CD4-positive, alpha-beta memory T cell (primary cell): ENCODE results near the gene CRADD. TPM values are rescaled to one million over a fixed set of nuclear protein-coding genes. Genes with fewer than 3 reads are reported as not detected.
A peak's percentile ranks its signal among the peaks of the same experiment; 100 is the strongest.
"Not testable (repeated sequence)": the region's sequence is repeated elsewhere in the genome, so short reads cannot be mapped to it uniquely, and the experiment has no call there.

ENCODE experiments used
- CTCF ChIA-PET: fragments of 350-600 bp; sonication (Branson Sonifier 250); formaldehyde crosslinking; loops from one replicate; lab custom pipeline; 2021; ENCODE audit warnings: inconsistent platforms; ENCODE audit not compliant: partially characterized antibody; lab: Charles Lee
- POLR2A ChIA-PET: fragments of 350-600 bp; sonication (Branson Sonifier 250); formaldehyde crosslinking; loops from one replicate; lab custom pipeline; 2021; ENCODE audit not compliant: partially characterized antibody; lab: Charles Lee
- DNase-seq, 5 donors: peaks; one replicate each; pipeline versions ENCODE4 v3.0.0 to v3.0.0-alpha.2; 2020 to 2022; ENCODE audit warnings: mixed read lengths in 1 of 5
- H3K27ac ChIP-seq: one replicate; pipeline ENCODE4 v1.7.0; 2013; ENCODE audit warnings: low read depth, low read length
- H3K27me3 ChIP-seq: 2 replicates; pipeline ENCODE4 v1.7.0; 2013; ENCODE audit warnings: mild to moderate bottlenecking, low read length, moderate library complexity; ENCODE audit not compliant: insufficient read depth
- H3K36me3 ChIP-seq: 2 replicates; pipeline ENCODE4 v1.7.0; 2013; ENCODE audit warnings: mild to moderate bottlenecking, low read length, moderate library complexity; ENCODE audit not compliant: insufficient read depth
- H3K4me1 ChIP-seq: 2 replicates; pipeline ENCODE4 v1.7.0; 2013; ENCODE audit warnings: mild to moderate bottlenecking, low read length, moderate library complexity; ENCODE audit not compliant: insufficient read depth
- H3K4me3 ChIP-seq, 2 donors: one replicate each; pipeline ENCODE4 v1.7.0; 2013; ENCODE audit warnings: low read length in 2 of 2, mild to moderate bottlenecking in 1 of 2
- H3K9me3 ChIP-seq, 2 donors: one replicate each; pipeline ENCODE4 v1.7.0; 2013; ENCODE audit warnings: low read length in 2 of 2, control low read depth in 1 of 2; ENCODE audit not compliant: control insufficient read depth in 1 of 2
- H3K27ac Mint-ChIP-seq, 7 donors: one replicate each; pipeline ENCODE4 v1.8.0; 2020 to 2021; ENCODE audit warnings: mixed read lengths in 7 of 7, mild to moderate bottlenecking in 6 of 7, inconsistent platforms in 3 of 7, moderate library complexity in 3 of 7
- H3K27me3 Mint-ChIP-seq, 2 donors: one replicate each; pipeline ENCODE4 v1.8.0; 2020 to 2021; ENCODE audit warnings: mixed read lengths in 2 of 2
- H3K36me3 Mint-ChIP-seq, 2 donors: one replicate each; pipeline ENCODE4 v1.8.0; 2020 to 2021; ENCODE audit warnings: mixed read lengths in 2 of 2, inconsistent platforms in 1 of 2, mild to moderate bottlenecking in 1 of 2
- H3K4me1 Mint-ChIP-seq, 4 donors: one replicate each; pipeline ENCODE4 v1.8.0; 2020 to 2021; ENCODE audit warnings: mixed read lengths in 4 of 4, mild to moderate bottlenecking in 1 of 4
- H3K4me3 Mint-ChIP-seq, 8 donors: one replicate each; pipeline ENCODE4 v1.8.0; 2020 to 2021; ENCODE audit warnings: mixed read lengths in 8 of 8, mild to moderate bottlenecking in 7 of 8, moderate library complexity in 6 of 8, inconsistent platforms in 3 of 8
- H3K9me3 Mint-ChIP-seq, 8 donors: one replicate each; pipeline ENCODE4 v1.8.0; 2020 to 2021; ENCODE audit warnings: mixed read lengths in 8 of 8, mild to moderate bottlenecking in 5 of 8, inconsistent platforms in 3 of 8, moderate library complexity in 1 of 8
- intact Hi-C: fragments of 100-400 bp; cut with micrococcal nuclease; formaldehyde crosslinking; loops from one replicate; pipeline ENCODE4 v1.15.1; 2023
- polyA plus RNA-seq, 2 donors: library from polyadenylated mRNA; unstranded; fragments of 300-500 nt; fragmentation: Illumina TruSeq; gene quantifications; one replicate each; pipeline ENCODE4 v1.2.3, GENCODE V29; 2021
- total RNA-seq, 2 experiments: library from RNA; stranded (reverse); gene quantifications; one replicate each; pipeline ENCODE4 v1.2.3, GENCODE V29; 2021

CRADD gene
- total and polyA plus RNA-seq, 4 experiments from 2014 or later = 13.3 to 18.3 (median 15.9) TPM

DNA sequence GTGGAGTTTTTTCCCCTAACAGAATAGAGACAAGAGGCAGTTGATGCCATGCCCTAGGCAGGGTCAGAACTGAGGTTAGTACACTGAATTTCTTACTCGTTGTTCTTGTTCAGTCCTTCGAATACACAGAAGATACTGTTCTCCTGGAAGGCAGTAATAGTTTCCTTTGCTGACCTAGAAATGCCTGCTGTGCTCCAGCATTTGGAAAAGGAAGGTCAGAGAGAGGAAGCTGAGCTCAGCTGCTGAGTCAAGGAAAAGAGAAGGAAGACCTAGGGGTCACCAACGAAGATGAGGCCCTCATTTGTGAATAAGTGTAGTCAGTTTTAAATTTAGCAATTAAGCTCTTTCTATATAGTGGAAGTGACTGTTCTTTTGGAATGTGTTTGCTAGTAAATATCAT, 100.1 kb downstream of the CRADD start:
- H3K9me3 ChIP-seq = no peaks in the 10 kb centered on the region

DNA sequence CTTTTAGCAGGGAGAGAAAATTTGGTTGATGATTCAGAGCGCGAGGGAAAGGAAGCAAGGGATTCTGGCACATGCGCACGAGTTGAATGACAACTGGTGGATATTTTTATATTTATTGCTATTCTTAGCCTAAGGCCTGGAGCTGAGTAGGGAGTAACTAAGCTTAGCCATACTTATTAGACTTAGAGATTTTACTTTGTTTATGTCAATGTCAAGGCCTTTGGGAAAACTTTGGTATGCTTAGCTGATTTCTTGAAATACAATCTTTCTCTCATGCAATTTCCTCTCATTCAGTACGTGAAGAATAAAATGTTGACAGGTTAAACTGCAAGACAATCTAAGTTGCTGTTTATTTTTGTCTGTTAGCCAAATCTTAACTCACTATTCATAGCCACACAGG, 101.1 kb downstream of the CRADD start:
- Mint-ChIP-seq H3K4me1 (peaks cover under 1 to 18% (median 8%) of the 10 kb centered on the region in 4 donors), H3K9me3 (peaks cover 0 to 5% (median 0%) of the 10 kb centered on the region in 8 donors), H3K36me3 (peaks cover 2 to 19% of the 10 kb centered on the region in 2 donors), H3K27ac (no peak overlapping the region), H3K27me3 (no peaks in the 10 kb centered on the region), H3K4me3 (no peak overlapping the region)
- ChIA-PET CTCF (interaction anchor here (1.3 kb wide), 1 partner anchor 11 kb away, joined by 3 read pairs; no protein-coding TSS in a partner anchor), POLR2A (no interaction called here)
- Histone ChIP-seq H3K9me3 (no peaks in the 10 kb centered on the region), H3K36me3 (no peaks in the 10 kb centered on the region), H3K4me3 (no peak overlapping the region), H3K4me1 (peaks cover under 1% of the 10 kb centered on the region), H3K27me3 (no peaks in the 10 kb centered on the region), H3K27ac (no peak overlapping the region)
- intact Hi-C loops = no loop called here
- DNase-seq = no peak

More for the DNA sequence above, 100.1 kb downstream of the CRADD start:
- Histone ChIP-seq H3K27ac (no peak overlapping the region), H3K36me3 (no peaks in the 10 kb centered on the region), H3K4me1 (peaks cover 7% of the 10 kb centered on the region), H3K4me3 (no peak overlapping the region), H3K27me3 (no peaks in the 10 kb centered on the region)
- no peak for DNase-seq
- peaks cover 5 to 19% of the 10 kb centered on the region in 2 donors for H3K36me3 Mint-ChIP-seq
- ChIA-PET POLR2A (no interaction called here), CTCF (interaction anchor here (1.3 kb wide), 1 partner anchor 10 kb away, joined by 3 read pairs; no protein-coding TSS in a partner anchor)
- peaks cover 6 to 28% (median 15%) of the 10 kb centered on the region in 4 donors for H3K4me1 Mint-ChIP-seq
- H3K27me3 Mint-ChIP-seq = no peaks in the 10 kb centered on the region
- H3K4me3 Mint-ChIP-seq = no peak overlapping the region
- intact Hi-C loops = no loop called here
- H3K27ac Mint-ChIP-seq = no peak overlapping the region
- peaks cover 0 to 5% (median 0%) of the 10 kb centered on the region in 8 donors for H3K9me3 Mint-ChIP-seq

GRCh38 chr12:93778766-93779165, 101.6 kb downstream of the CRADD start:
- no peak for DNase-seq
- POLR2A ChIA-PET = no interaction called here
- Histone ChIP-seq H3K27ac (no peak overlapping the region), H3K4me3 (no peak overlapping the region), H3K36me3 (no peaks in the 10 kb centered on the region), H3K27me3 (no peaks in the 10 kb centered on the region), H3K9me3 (no peaks in the 10 kb centered on the region), H3K4me1 (peaks cover 5% of the 10 kb centered on the region)
- peaks cover 1 to 17% (median 7%) of the 10 kb centered on the region in 4 donors for H3K4me1 Mint-ChIP-seq
- H3K4me3 Mint-ChIP-seq = no peak overlapping the region
- H3K27me3 Mint-ChIP-seq = no peaks in the 10 kb centered on the region
- H3K27ac Mint-ChIP-seq = no peak overlapping the region
- peaks cover 0 to 3% (median 0%) of the 10 kb centered on the region in 8 donors for H3K9me3 Mint-ChIP-seq
- H3K36me3 Mint-ChIP-seq = peaks cover 0 to 16% of the 10 kb centered on the region in 2 donors
- intact Hi-C loops = no loop called here
- CTCF ChIA-PET = no interaction called here

- CTCF ChIA-PET = interaction anchor here (1.4 to 2.5 kb wide), 2 partner anchors 14 to 278 kb away, joined by 5 to 7 read pairs; no protein-coding TSS in a partner anchor
Observed at GRCh38 chr12:93780101-93780641, 103.0 kb downstream of the CRADD start.

GRCh38 chr12:93780886-93781285, 103.7 kb downstream of the CRADD start:
- peak in 1 of 5 donors; percentile 47 for DNase-seq
- H3K9me3 ChIP-seq, POLR2A ChIA-PET: not testable (repeated sequence)

More at GRCh38 chr12:93780101-93780641, 103.0 kb downstream of the CRADD start:
- Histone ChIP-seq H3K4me3 (no peak overlapping the region), H3K9me3 (no peaks in the 10 kb centered on the region), H3K27me3 (no peaks in the 10 kb centered on the region), H3K27ac (no peak overlapping the region), H3K4me1 (peaks cover 19% of the 10 kb centered on the region), H3K36me3 (no peaks in the 10 kb centered on the region)
- POLR2A ChIA-PET = no interaction called here
- H3K36me3 Mint-ChIP-seq = peaks cover 0 to 16% of the 10 kb centered on the region in 2 donors
- no peak overlapping the region for H3K27ac Mint-ChIP-seq
- H3K4me3 Mint-ChIP-seq = no peak overlapping the region
- H3K9me3 Mint-ChIP-seq = peaks cover 0 to 3% (median 0%) of the 10 kb centered on the region in 8 donors
- no peaks in the 10 kb centered on the region for H3K27me3 Mint-ChIP-seq
- H3K4me1 Mint-ChIP-seq = peaks cover 11 to 31% (median 19%) of the 10 kb centered on the region in 4 donors
- intact Hi-C loops = no loop called here
- no peak for DNase-seq

DNA sequence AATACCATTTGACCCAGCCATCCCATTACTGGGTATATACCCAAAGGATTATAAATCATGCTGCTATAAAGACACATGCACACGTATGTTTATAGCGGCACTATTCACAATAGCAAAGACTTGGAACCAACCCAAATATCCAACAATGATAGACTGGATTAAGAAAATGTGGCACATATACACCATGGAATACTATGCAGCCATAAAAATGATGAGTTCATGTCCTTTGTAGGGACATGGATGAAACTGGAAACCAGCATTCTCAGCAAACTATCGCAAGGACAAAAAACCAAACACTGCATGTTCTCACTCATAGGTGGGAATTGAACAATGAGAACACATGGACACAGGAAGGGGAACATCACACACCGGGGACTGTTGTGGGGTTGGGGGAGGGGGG, 104.8 kb downstream of the CRADD start:
- CTCF ChIA-PET = interaction anchor here (2.5 kb wide), 1 partner anchor 15 kb away, joined by 7 read pairs; no protein-coding TSS in a partner anchor
- H3K27ac Mint-ChIP-seq, H3K4me3 ChIP-seq, POLR2A ChIA-PET, H3K36me3 ChIP-seq, H3K27me3 ChIP-seq, intact Hi-C loops, H3K27ac ChIP-seq, H3K9me3 ChIP-seq, H3K4me3 Mint-ChIP-seq, H3K27me3 Mint-ChIP-seq, DNase-seq, H3K9me3 Mint-ChIP-seq: not testable (repeated sequence)
- peaks cover 0 to 16% of the 10 kb centered on the region in 2 donors for H3K36me3 Mint-ChIP-seq
- peaks cover 23% of the 10 kb centered on the region for H3K4me1 ChIP-seq
- H3K4me1 Mint-ChIP-seq = peaks cover 14 to 47% (median 22%) of the 10 kb centered on the region in 4 donors

More at GRCh38 chr12:93780886-93781285, 103.7 kb downstream of the CRADD start:
- Mint-ChIP-seq H3K4me1 (peaks cover 14 to 38% (median 22%) of the 10 kb centered on the region in 4 donors), H3K36me3 (peaks cover 0 to 16% of the 10 kb centered on the region in 2 donors)
- H3K27ac ChIP-seq, H3K4me3 ChIP-seq, H3K9me3 Mint-ChIP-seq, H3K27me3 ChIP-seq, H3K4me3 Mint-ChIP-seq, H3K27ac Mint-ChIP-seq, H3K36me3 ChIP-seq, intact Hi-C loops, H3K27me3 Mint-ChIP-seq: not testable (repeated sequence)
- CTCF ChIA-PET = interaction anchor here (2.5 kb wide), 1 partner anchor 14 kb away, joined by 7 read pairs; no protein-coding TSS in a partner anchor
- peaks cover 23% of the 10 kb centered on the region for H3K4me1 ChIP-seq

DNA sequence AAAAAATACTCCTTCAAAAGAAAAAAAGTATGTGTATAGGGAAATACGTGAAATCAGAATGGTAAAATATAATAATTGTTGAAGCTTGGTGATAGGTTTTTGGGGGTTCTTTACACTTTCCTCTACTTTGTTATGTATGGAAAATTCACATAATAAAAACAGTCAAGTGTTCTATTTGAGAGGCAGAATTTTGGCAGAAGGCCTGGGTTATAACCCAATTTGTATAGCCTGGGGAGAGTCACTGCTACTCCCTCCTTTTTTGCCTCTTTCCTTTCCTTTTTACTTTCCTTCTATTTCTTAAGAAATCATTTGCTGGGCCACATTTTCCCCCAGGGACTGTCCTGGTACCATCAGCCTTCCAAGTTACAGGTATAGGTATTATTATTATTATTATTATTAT, 105.7 kb downstream of the CRADD start:
- Mint-ChIP-seq H3K4me3 (no peak overlapping the region), H3K9me3 (peaks cover 0 to 3% (median 0%) of the 10 kb centered on the region in 8 donors), H3K4me1 (peaks cover 14 to 48% (median 23%) of the 10 kb centered on the region in 4 donors), H3K27me3 (no peaks in the 10 kb centered on the region), H3K36me3 (peaks cover 0 to 13% of the 10 kb centered on the region in 2 donors), H3K27ac (no peak overlapping the region)
- CTCF ChIA-PET = interaction anchor here (4.1 kb wide), 1 partner anchor 319 kb away, joined by 22 read pairs; no protein-coding TSS in a partner anchor
- Histone ChIP-seq H3K9me3 (no peaks in the 10 kb centered on the region), H3K27ac (no peak overlapping the region), H3K4me3 (no peak overlapping the region), H3K27me3 (no peaks in the 10 kb centered on the region), H3K36me3 (no peaks in the 10 kb centered on the region), H3K4me1 (peaks cover 23% of the 10 kb centered on the region)
- POLR2A ChIA-PET = no interaction called here
- intact Hi-C loops = no loop called here
- DNase-seq = no peak
